Measurements from ENCODE around the gene OVCH2. TPM values are rescaled to one million over a fixed set of nuclear protein-coding genes. Genes with fewer than 3 reads are reported as not detected.

The OVCH2 gene
- total RNA-seq, 1 experiment from 2014 or later = 0.57 TPM

DNA sequence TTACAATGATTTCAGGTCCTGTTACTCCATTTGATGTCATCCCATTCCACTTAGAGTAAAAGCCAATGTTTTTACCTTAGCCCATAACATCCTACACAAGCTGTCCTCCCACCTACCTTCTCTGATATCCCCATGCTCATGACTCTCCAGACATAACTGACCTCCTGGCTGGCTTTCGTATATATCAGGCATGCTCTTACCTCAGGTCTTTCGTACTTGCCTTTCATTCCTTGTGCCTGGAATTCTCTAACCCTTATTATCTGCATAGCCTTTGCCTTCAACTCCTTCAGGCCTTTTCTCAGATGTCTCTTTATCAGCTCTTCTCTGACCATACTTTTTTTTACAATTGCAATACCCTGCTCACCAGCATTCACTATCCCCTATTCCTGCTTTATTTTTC is 22.7 kb downstream of the OVCH2 start (continued):
- TF ChIP-seq, protein P1, sequence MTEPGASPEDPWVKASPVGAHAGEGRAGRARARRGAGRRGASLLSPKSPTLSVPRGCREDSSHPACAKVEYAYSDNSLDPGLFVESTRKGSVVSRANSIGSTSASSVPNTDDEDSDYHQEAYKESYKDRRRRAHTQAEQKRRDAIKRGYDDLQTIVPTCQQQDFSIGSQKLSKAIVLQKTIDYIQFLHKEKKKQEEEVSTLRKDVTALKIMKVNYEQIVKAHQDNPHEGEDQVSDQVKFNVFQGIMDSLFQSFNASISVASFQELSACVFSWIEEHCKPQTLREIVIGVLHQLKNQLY (CRISPR knock-in tag; IDR thresholded peaks at IDR 0.05) = no peak

DNA sequence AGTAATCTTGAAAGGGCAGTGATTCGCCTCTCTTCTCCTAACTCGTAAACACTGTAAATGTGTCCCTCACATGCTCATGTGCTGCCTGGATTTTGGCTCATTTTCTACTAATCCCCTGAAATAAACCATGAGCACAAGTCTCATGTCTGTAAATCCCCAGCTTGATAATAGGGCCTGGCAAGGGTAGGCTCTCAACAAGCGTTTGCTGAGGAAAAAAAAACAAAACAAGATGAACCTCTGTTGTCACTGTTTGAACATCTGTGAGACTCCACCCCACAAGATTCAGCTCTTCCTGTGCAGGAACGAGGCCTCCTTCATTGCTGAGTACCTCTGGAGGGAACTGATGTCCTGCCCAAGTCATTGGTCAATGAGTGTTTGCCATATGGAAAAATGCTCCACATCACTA is 28.5 kb downstream of the OVCH2 start:
- Mint-ChIP-seq H3K4me3 (no peak overlapping the region), H3K4me1 (peaks cover 51% of the 10 kb centered on the region), H3K36me3 (0 out of 2 replicates have a peak, but pooled peaks cover 2% of the 10 kb centered on the region), H3K9me3 (peaks cover 10% of the 10 kb centered on the region), H3K27me3 (ENCODE audit: low read depth) (0 out of 2 replicates have a peak, but pooled peaks cover 4% of the 10 kb centered on the region), H3K27ac (peak overlapping the region; percentile 69; the same call in 1 of the 2 replicates)
- DNase-seq (ENCODE audit: low spot score) = no peak
- CTCF ChIA-PET = interaction anchor here (1.0 to 1.5 kb wide), 3 partner anchors 9 to 106 kb away, joined by 5 to 7 read pairs (median 6); no protein-coding TSS in a partner anchor
- no peak for TF ChIP-seq JAZF1 (CRISPR knock-in tag; IDR thresholded peaks at IDR 0.05)
- TF ChIP-seq, protein P2, sequence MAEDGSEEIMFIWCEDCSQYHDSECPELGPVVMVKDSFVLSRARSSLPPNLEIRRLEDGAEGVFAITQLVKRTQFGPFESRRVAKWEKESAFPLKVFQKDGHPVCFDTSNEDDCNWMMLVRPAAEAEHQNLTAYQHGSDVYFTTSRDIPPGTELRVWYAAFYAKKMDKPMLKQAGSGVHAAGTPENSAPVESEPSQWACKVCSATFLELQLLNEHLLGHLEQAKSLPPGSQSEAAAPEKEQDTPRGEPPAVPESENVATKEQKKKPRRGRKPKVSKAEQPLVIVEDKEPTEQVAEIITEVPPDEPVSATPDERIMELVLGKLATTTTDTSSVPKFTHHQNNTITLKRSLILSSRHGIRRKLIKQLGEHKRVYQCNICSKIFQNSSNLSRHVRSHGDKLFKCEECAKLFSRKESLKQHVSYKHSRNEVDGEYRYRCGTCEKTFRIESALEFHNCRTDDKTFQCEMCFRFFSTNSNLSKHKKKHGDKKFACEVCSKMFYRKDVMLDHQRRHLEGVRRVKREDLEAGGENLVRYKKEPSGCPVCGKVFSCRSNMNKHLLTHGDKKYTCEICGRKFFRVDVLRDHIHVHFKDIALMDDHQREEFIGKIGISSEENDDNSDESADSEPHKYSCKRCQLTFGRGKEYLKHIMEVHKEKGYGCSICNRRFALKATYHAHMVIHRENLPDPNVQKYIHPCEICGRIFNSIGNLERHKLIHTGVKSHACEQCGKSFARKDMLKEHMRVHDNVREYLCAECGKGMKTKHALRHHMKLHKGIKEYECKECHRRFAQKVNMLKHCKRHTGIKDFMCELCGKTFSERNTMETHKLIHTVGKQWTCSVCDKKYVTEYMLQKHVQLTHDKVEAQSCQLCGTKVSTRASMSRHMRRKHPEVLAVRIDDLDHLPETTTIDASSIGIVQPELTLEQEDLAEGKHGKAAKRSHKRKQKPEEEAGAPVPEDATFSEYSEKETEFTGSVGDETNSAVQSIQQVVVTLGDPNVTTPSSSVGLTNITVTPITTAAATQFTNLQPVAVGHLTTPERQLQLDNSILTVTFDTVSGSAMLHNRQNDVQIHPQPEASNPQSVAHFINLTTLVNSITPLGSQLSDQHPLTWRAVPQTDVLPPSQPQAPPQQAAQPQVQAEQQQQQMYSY (CRISPR knock-in tag; IDR thresholded peaks at IDR 0.05) = no peak
- no peak for TF ChIP-seq SOX15 (CRISPR knock-in tag; IDR thresholded peaks at IDR 0.05)
- no peak for TF ChIP-seq MYBL2 (CRISPR knock-in tag; IDR thresholded peaks at IDR 0.05)
- TF ChIP-seq CREM (CRISPR knock-in tag; IDR thresholded peaks at IDR 0.05) = no peak
- no peak for TF ChIP-seq ZNF232 (CRISPR knock-in tag; IDR thresholded peaks at IDR 0.05)
- TF ChIP-seq, protein P3, sequence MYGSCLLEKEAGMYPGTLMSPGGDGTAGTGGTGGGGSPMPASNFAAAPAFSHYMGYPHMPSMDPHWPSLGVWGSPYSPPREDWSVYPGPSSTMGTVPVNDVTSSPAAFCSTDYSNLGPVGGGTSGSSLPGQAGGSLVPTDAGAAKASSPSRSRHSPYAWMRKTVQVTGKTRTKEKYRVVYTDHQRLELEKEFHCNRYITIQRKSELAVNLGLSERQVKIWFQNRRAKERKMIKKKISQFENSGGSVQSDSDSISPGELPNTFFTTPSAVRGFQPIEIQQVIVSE (CRISPR knock-in tag; IDR thresholded peaks at IDR 0.05; ENCODE audit: borderline replicate concordance) = no peak
- TF ChIP-seq, protein P4, sequence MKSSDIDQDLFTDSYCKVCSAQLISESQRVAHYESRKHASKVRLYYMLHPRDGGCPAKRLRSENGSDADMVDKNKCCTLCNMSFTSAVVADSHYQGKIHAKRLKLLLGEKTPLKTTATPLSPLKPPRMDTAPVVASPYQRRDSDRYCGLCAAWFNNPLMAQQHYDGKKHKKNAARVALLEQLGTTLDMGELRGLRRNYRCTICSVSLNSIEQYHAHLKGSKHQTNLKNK (CRISPR knock-in tag; IDR thresholded peaks at IDR 0.05) = no peak
- TF ChIP-seq, protein P5, sequence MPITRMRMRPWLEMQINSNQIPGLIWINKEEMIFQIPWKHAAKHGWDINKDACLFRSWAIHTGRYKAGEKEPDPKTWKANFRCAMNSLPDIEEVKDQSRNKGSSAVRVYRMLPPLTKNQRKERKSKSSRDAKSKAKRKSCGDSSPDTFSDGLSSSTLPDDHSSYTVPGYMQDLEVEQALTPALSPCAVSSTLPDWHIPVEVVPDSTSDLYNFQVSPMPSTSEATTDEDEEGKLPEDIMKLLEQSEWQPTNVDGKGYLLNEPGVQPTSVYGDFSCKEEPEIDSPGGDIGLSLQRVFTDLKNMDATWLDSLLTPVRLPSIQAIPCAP (CRISPR knock-in tag; IDR thresholded peaks at IDR 0.05) = no peak
- TF ChIP-seq, protein P6, sequence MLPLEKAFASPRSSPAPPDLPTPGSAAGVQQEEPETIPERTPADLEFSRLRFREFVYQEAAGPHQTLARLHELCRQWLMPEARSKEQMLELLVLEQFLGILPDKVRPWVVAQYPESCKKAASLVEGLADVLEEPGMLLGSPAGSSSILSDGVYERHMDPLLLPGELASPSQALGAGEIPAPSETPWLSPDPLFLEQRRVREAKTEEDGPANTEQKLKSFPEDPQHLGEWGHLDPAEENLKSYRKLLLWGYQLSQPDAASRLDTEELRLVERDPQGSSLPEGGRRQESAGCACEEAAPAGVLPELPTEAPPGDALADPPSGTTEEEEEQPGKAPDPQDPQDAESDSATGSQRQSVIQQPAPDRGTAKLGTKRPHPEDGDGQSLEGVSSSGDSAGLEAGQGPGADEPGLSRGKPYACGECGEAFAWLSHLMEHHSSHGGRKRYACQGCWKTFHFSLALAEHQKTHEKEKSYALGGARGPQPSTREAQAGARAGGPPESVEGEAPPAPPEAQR (CRISPR knock-in tag; IDR thresholded peaks at IDR 0.05) = no peak
- no peak for TF ChIP-seq JUN (CRISPR knock-in tag; IDR thresholded peaks at IDR 0.05)
- TF ChIP-seq, protein P7, sequence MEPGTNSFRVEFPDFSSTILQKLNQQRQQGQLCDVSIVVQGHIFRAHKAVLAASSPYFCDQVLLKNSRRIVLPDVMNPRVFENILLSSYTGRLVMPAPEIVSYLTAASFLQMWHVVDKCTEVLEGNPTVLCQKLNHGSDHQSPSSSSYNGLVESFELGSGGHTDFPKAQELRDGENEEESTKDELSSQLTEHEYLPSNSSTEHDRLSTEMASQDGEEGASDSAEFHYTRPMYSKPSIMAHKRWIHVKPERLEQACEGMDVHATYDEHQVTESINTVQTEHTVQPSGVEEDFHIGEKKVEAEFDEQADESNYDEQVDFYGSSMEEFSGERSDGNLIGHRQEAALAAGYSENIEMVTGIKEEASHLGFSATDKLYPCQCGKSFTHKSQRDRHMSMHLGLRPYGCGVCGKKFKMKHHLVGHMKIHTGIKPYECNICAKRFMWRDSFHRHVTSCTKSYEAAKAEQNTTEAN (CRISPR knock-in tag; IDR thresholded peaks at IDR 0.05) = no peak
- TF ChIP-seq KAT7 (CRISPR knock-in tag; IDR thresholded peaks at IDR 0.05; ENCODE audit: borderline replicate concordance) = no peak
- no peak for TF ChIP-seq ZNF121 (CRISPR knock-in tag; IDR thresholded peaks at IDR 0.05)
- ATAC-seq = no peak
- POLR2A ChIA-PET = no interaction called here
